Stomach (tissue), 9 donors: ENCODE results near the gene LRTM2. TPM values are rescaled to one million over a fixed set of nuclear protein-coding genes. Genes with fewer than 3 reads are reported as not detected.

Source experiments
- DNase-seq, 2 donors: peaks; one replicate each; pipeline versions ENCODE4 v3.0.0 to v3.0.0-alpha.2; 2013 to 2019
- H3K27ac ChIP-seq, 5 donors: fragments of 200-600 bp in 4 of 5; sonication (generic) in 4 of 5; one replicate each; pipeline ENCODE4 v1.5.1; 2013 to 2019; ENCODE audit warnings: mild to moderate bottlenecking in 1 of 5, moderate library complexity in 1 of 5
- H3K27me3 ChIP-seq, 3 donors: fragments of 200-600 bp; sonication (generic); one replicate each; pipeline ENCODE4 v1.5.1; 2017 to 2019; ENCODE audit warnings: mixed run types in 1 of 3
- H3K36me3 ChIP-seq, 4 donors: fragments of 200-600 bp; sonication (generic); 1 replicate in 3 of 4; 2 replicates in 1 of 4; pipeline ENCODE4 v1.5.1; 2016 to 2019
- H3K4me1 ChIP-seq, 4 donors: fragments of 200-600 bp; sonication (generic); one replicate each; pipeline ENCODE4 v1.5.1; 2016 to 2019
- H3K4me3 ChIP-seq, 4 donors: fragments of 200-600 bp; sonication (generic) in 3 of 4; one replicate each; pipeline ENCODE4 v1.5.1; 2016 to 2019; ENCODE audit warnings: mild to moderate bottlenecking in 1 of 4
- H3K9me3 ChIP-seq, 4 donors: fragments of 200-600 bp; sonication (generic); one replicate each; pipeline ENCODE4 v1.5.1; 2016 to 2019
- EP300 ChIP-seq: sonication (generic); formaldehyde crosslinking; IDR thresholded peaks from one replicate; pipeline ENCODE4 v1.6.1; 2017; ENCODE audit warnings: antibody characterized with exemption
- POLR2A ChIP-seq, 4 donors: fragments of 450-650 bp; IDR thresholded peaks; one replicate each; pipeline ENCODE4 v1.6.1; 2016; ENCODE audit warnings: antibody characterized with exemption in 4 of 4, control low read depth in 2 of 4, mild to moderate bottlenecking in 1 of 4, moderate library complexity in 1 of 4
- POLR2AphosphoS5 ChIP-seq, 3 donors: sonication (generic); formaldehyde crosslinking; IDR thresholded peaks; one replicate each; pipeline ENCODE4 v1.6.1; 2016; ENCODE audit warnings: antibody characterized with exemption in 3 of 3
- WGBS, 5 donors: extraction: QIAGEN DNeasy Blood & Tissue Kit in 3 of 5; methylation state at CpG; one replicate each; pipeline versions ENCODE4 v1.1.5 to v1.1.7; 2013 to 2018; 5-methylcytosine and 5-hydroxymethylcytosine counted together
- intact Hi-C: fragments of 100-400 bp; cut with DNase I; formaldehyde crosslinking; loops from one replicate; pipeline ENCODE4 v1.15.1; 2023; ENCODE audit warnings: low total_unique reads
- polyA plus RNA-seq, 3 donors: library from polyadenylated mRNA; stranded (reverse); fragments of 200-250 nt; gene quantifications; one replicate each; pipeline ENCODE4 v1.2.3, GENCODE V29; 2013
- total RNA-seq, 5 donors: library from RNA; depleted of rRNA; stranded (reverse); fragments of >200 nt; gene quantifications; one replicate each; pipeline versions ENCODE4 v1.1.0 to v1.2.3, GENCODE V29; 2014 to 2016
- TF ChIP-seq, protein P1 (sequence below), 7 experiments: fragments of 450-650 bp in 4 of 7; fragments of 200-600 bp in 3 of 7; sonication (generic) in 3 of 7; IDR thresholded peaks; one replicate each; pipeline ENCODE4 v1.5.1; 2016 to 2019; ENCODE audit warnings: antibody characterized with exemption in 7 of 7, control low read depth in 2 of 7, mild to moderate bottlenecking in 1 of 7
- donor health status: healthy with polysubstance abuse.
- donor health status: Bipolar disorder and iron deficiency.
- donor health status: healthy.

LRTM2 gene
- total and polyA plus RNA-seq, 8 donors, result 0.03 TPM; not detected in 7

DNA sequence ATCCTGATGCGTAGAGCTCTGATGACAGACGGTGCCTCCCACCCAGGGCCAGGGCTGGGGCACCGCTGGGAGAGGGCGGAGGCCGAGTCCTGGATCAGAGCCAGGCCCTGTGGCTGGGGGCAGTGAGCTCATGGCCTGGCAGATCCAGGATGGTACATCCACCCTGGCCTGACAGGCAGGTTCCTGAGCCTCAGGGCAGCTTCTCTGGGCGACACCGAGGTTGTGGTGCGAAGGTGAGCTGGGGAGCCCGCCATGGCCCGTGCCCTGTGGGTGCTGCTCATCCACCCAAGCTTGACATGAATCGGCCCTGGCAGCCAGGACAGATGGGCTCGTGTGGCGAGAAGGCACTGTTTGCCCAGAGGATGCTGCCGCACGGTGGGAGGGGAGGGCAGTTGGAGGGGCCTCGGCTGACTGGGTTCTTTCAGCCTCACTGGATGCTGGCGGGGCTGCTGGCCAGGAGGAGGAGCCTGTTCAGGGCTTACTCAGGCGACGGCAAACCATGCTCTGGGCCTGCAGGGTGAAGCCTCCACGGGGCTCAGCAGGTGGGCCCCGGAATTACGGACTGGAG, 16.6 kb downstream of the LRTM2 start:
- intact Hi-C loops, result no loop called here
- no peak for TF ChIP-seq POLR2AphosphoS5 (IDR thresholded peaks at IDR 0.05)
- no peak for TF ChIP-seq EP300
- no peak for TF ChIP-seq POLR2A (IDR thresholded peaks at IDR 0.05)
- TF ChIP-seq, protein P1, sequence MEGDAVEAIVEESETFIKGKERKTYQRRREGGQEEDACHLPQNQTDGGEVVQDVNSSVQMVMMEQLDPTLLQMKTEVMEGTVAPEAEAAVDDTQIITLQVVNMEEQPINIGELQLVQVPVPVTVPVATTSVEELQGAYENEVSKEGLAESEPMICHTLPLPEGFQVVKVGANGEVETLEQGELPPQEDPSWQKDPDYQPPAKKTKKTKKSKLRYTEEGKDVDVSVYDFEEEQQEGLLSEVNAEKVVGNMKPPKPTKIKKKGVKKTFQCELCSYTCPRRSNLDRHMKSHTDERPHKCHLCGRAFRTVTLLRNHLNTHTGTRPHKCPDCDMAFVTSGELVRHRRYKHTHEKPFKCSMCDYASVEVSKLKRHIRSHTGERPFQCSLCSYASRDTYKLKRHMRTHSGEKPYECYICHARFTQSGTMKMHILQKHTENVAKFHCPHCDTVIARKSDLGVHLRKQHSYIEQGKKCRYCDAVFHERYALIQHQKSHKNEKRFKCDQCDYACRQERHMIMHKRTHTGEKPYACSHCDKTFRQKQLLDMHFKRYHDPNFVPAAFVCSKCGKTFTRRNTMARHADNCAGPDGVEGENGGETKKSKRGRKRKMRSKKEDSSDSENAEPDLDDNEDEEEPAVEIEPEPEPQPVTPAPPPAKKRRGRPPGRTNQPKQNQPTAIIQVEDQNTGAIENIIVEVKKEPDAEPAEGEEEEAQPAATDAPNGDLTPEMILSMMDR (IDR thresholded peaks at IDR 0.05), result no peak
- Histone ChIP-seq H3K27ac (no peak overlapping the region), H3K4me3 (no peak overlapping the region), H3K36me3 (no peaks in the 10 kb centered on the region), H3K27me3 (peaks cover 0 to 46% (median 8%) of the 10 kb centered on the region in 3 donors), H3K9me3 (no peaks in the 10 kb centered on the region), H3K4me1 (no peaks in the 10 kb centered on the region)
- WGBS, 5 donors, result 61 to 74% (median 66%) methylated on average over 9 to 22 of the region's 22 CpGs
- DNase-seq, result no peak

DNA sequence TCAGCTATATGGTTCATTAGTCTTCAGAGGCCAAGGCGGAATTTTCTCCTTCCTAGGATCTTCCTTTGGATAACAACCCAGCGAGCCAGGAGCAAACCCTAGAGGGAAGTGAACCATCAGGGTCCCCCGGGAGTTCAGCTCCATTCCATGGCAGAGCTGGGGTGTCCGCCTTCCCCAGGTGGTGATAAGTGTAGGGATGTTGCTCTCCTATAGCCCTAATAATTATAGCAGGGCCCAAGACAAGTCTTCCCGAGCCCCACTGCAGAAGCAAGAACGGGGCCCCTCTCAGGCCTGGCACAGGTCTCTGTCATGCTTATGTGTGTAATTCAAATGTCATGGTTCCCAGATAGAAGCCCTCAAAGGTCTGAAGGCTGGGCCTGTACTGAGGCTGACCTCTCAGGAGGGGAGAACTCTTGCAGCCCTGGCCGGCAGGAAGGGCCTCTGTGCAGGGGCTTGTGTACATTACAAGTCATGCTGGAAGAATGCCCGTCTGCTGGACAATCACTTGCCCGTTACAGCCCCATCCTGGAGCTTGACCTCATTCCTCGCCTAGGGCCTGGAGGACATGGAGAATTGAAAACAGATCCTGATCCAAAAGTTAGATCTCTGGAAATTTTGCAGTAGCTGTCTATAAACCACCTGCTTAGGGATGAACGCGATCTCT, 17.3 kb downstream of the LRTM2 start:
- TF ChIP-seq EP300 (no peak), POLR2A (IDR thresholded peaks at IDR 0.05) (no peak), POLR2AphosphoS5 (IDR thresholded peaks at IDR 0.05) (no peak)
- TF ChIP-seq, protein P1 (IDR thresholded peaks at IDR 0.05), result no peak
- DNase-seq, result no peak
- intact Hi-C loops, result no loop called here
- Histone ChIP-seq H3K36me3 (no peaks in the 10 kb centered on the region), H3K4me3 (no peak overlapping the region), H3K4me1 (no peaks in the 10 kb centered on the region), H3K9me3 (no peaks in the 10 kb centered on the region), H3K27me3 (peaks cover 0 to 50% (median 16%) of the 10 kb centered on the region in 3 donors), H3K27ac (no peak overlapping the region)
- WGBS, 5 donors, result 71 to 84% (median 78%) methylated on average over 9 to 12 of the region's 12 CpGs

DNA sequence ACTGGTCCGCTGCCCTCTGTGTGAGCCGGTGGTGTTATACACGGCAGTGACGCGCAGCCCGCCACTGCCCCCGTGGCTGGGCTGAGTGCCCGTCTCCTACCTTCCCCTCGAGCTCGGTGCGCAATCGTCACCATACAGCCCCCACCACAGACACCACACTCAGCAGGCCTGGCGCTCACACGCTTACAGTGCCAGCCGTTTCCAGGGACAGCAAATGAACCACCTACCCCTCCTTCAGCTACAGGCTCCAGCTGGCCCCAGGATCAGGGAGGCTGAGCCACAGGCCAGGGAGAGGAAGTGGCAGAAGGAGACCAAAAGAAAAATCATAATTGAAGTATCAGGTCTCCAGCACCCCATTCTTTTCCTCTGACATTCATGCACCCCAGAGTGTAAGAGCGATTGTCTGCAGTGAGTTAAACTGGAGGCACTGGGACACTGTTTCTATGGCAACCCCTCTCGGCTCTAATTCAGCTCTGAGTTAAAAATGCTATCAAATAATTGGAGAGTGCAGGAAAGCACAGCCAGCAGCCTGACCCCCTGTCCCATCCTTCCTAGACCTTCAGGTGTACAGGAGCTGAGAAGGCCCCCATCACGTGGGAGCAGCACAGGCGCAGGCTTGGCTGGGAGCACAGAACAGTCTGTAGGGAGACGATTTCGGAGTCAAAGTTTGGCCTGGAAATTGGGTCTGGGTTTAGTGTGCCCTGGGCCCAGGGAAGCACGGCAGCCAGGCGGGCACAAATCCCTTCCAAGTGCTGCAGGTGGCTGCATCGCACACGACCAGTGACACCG, 18.0 kb downstream of the LRTM2 start:
- WGBS, 5 donors, result 81 to 86% (median 84%) methylated on average over 23 to 26 of the region's 26 CpGs
- no peaks in the 10 kb centered on the region for H3K36me3 ChIP-seq
- no peak for DNase-seq

DNA sequence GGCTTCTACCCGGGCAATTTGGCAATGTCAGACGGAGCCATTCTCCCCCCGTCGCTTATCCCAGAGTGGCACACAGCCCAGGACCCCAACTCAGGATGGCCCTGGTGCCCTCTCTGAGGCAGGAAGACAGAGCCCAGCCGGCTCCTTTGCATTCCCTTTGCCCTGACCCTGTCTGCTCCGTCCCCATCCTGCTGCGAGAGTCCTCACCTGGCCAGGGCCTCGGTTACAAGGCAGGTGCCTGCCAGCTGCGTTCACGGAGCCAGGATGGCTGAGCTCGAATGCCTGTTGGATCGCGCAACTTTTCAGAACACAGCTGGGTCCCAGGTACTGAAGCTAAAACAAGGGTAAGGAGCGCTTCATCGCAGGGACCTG, 18.6 kb downstream of the LRTM2 start:
- H3K27me3 ChIP-seq, result peaks cover 0 to 43% (median 23%) of the 10 kb centered on the region in 3 donors
- H3K4me1 ChIP-seq, result no peaks in the 10 kb centered on the region
- no peak for TF ChIP-seq EP300
- TF ChIP-seq, protein P1 (IDR thresholded peaks at IDR 0.05), result no peak
- intact Hi-C loops, result no loop called here
- 83 to 95% (median 89%) methylated on average over 10 to 15 of the region's 15 CpGs for WGBS, 5 donors
- no peak for DNase-seq
- no peak overlapping the region for H3K4me3 ChIP-seq
- H3K36me3 ChIP-seq, result no peaks in the 10 kb centered on the region
- H3K9me3 ChIP-seq, result no peaks in the 10 kb centered on the region
- no peak overlapping the region for H3K27ac ChIP-seq

More for the DNA sequence above, 18.0 kb downstream of the LRTM2 start:
- H3K27ac ChIP-seq, result no peak overlapping the region
- H3K4me3 ChIP-seq, result no peak overlapping the region
- peaks cover 0 to 49% (median 19%) of the 10 kb centered on the region in 3 donors for H3K27me3 ChIP-seq
- no peaks in the 10 kb centered on the region for H3K9me3 ChIP-seq
- H3K4me1 ChIP-seq, result no peaks in the 10 kb centered on the region
- intact Hi-C loops, result no loop called here
- TF ChIP-seq POLR2AphosphoS5 (IDR thresholded peaks at IDR 0.05) (no peak), POLR2A (IDR thresholded peaks at IDR 0.05) (no peak), EP300 (no peak)
- TF ChIP-seq, protein P1 (IDR thresholded peaks at IDR 0.05), result no peak
